Trophoblast cell (in vitro differentiated cells and primary cell): ENCODE results near the gene H6PD.

ENCODE experiments used
- DNase-seq, 2 donors: peaks; one replicate each; pipeline ENCODE4 v3.0.0-alpha.2; 2016
- H2AFZ ChIP-seq: 2 replicates; pipeline ENCODE4 v1.6.1; 2013; ENCODE audit warnings: low read length, moderate library complexity, mild to moderate bottlenecking; ENCODE audit not compliant: insufficient read depth, poor library complexity
- H2AK5ac ChIP-seq: 2 replicates; pipeline ENCODE4 v1.6.1; 2013; ENCODE audit warnings: mild to moderate bottlenecking, low read length
- H2BK120ac ChIP-seq: 2 replicates; pipeline ENCODE4 v1.6.1; 2013; ENCODE audit warnings: low read length, mild to moderate bottlenecking, moderate library complexity; ENCODE audit not compliant: insufficient read depth, poor library complexity
- H2BK12ac ChIP-seq: 2 replicates; pipeline ENCODE4 v1.6.1; 2013; ENCODE audit warnings: mild to moderate bottlenecking, low read length, moderate library complexity
- H2BK5ac ChIP-seq: 2 replicates; pipeline ENCODE4 v1.6.1; 2013; ENCODE audit warnings: low read length, low read depth, moderate library complexity, mild to moderate bottlenecking; ENCODE audit not compliant: poor library complexity
- H3K14ac ChIP-seq: 2 replicates; pipeline ENCODE4 v1.6.1; 2013; ENCODE audit warnings: mild to moderate bottlenecking, low read length
- H3K18ac ChIP-seq: 2 replicates; pipeline ENCODE4 v1.6.1; 2013; ENCODE audit warnings: mild to moderate bottlenecking, low read length
- H3K23ac ChIP-seq: 2 replicates; pipeline ENCODE4 v1.6.1; 2013; ENCODE audit warnings: low read length
- H3K27ac ChIP-seq: 2 replicates; pipeline ENCODE4 v1.5.1; 2013; ENCODE audit warnings: low read depth, mild to moderate bottlenecking, inconsistent platforms, low read length, moderate library complexity
- H3K27me3 ChIP-seq: 2 replicates; pipeline ENCODE4 v1.6.1; 2013; ENCODE audit warnings: inconsistent platforms, mild to moderate bottlenecking, low read length, moderate library complexity; ENCODE audit not compliant: insufficient read depth
- H3K36me3 ChIP-seq, 2 experiments: 1 replicate in 1 of 2; 2 replicates in 1 of 2; pipeline ENCODE4 v1.6.1; 2013; ENCODE audit warnings: low read length in 2 of 2, mild to moderate bottlenecking in 2 of 2, moderate library complexity in 1 of 2; ENCODE audit not compliant: insufficient read depth in 2 of 2, control insufficient read depth in 1 of 2
- H3K4ac ChIP-seq: 2 replicates; pipeline ENCODE4 v1.6.1; 2013; ENCODE audit warnings: low read depth, mild to moderate bottlenecking, low read length, moderate library complexity
- H3K4me1 ChIP-seq, 2 experiments: 1 replicate in 1 of 2; 2 replicates in 1 of 2; pipeline ENCODE4 v1.6.1; 2013; ENCODE audit warnings: low read length in 2 of 2, mild to moderate bottlenecking in 2 of 2, moderate library complexity in 1 of 2; ENCODE audit not compliant: insufficient read depth in 2 of 2, control insufficient read depth in 1 of 2
- H3K4me2 ChIP-seq: 2 replicates; pipeline ENCODE4 v1.6.1; 2013; ENCODE audit warnings: inconsistent platforms, mild to moderate bottlenecking, low read length, moderate library complexity
- H3K4me3 ChIP-seq: 2 replicates; pipeline ENCODE4 v1.5.1; 2013; ENCODE audit warnings: mild to moderate bottlenecking, low read depth, low read length, inconsistent platforms
- H3K79me1 ChIP-seq: one replicate; pipeline ENCODE4 v1.6.1; 2013; ENCODE audit warnings: low read length
- H3K79me2 ChIP-seq: 2 replicates; pipeline ENCODE4 v1.6.1; 2013; ENCODE audit warnings: low read length, mild to moderate bottlenecking; ENCODE audit not compliant: control insufficient read depth, insufficient read depth, poor library complexity
- H3K9ac ChIP-seq: 2 replicates; pipeline ENCODE4 v1.6.1; 2013; ENCODE audit warnings: mild to moderate bottlenecking, low read length
- H3K9me3 ChIP-seq: 2 replicates; pipeline ENCODE4 v1.6.1; 2013; ENCODE audit warnings: low read depth, mild to moderate bottlenecking, control low read depth, inconsistent platforms, low read length; ENCODE audit not compliant: insufficient read depth
- H4K12ac ChIP-seq: 2 replicates; pipeline ENCODE4 v1.6.1; 2013; ENCODE audit warnings: low read depth, mild to moderate bottlenecking, low read length, moderate library complexity
- H4K8ac ChIP-seq: 2 replicates; pipeline ENCODE4 v1.6.1; 2013; ENCODE audit warnings: low read depth, mild to moderate bottlenecking, low read length, moderate library complexity
- H4K91ac ChIP-seq: one replicate; pipeline ENCODE4 v1.6.1; 2013; ENCODE audit warnings: low read depth, mild to moderate bottlenecking, low read length, moderate library complexity
- WGBS: extraction: QIAGEN DNeasy Blood & Tissue Kit; methylation state at CpG from one replicate; pipeline ENCODE4 v1.1.7; 2013; ENCODE audit warnings: missing lambda C conversion rate; ENCODE audit not compliant: insufficient read length, insufficient coverage; ENCODE audit errors: extremely low coverage; 5-methylcytosine and 5-hydroxymethylcytosine counted together

The H6PD gene

DNA sequence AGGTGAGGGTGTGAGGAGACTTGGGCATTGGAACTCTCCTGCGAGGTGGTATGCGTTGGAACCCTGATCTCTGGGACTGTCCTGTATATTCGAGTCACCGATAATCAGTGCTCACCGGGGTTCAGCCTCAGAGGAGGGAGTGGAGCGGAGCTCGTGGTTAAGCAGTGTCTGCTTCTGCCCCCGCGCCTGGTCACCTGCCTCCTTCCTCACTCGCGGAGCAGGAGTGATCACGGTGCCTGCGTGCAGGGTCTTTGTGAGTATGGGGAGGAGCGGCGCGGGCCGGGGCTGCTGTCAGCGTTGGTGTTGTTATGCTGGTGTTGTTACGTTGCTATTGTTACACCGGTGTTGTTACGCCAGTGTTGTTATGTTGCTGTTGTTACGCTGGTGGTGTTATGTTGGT is 23.3 kb downstream of the H6PD start:
- H3K9ac ChIP-seq: no peak overlapping the region
- H3K14ac ChIP-seq: no peak overlapping the region
- no peaks in the 10 kb centered on the region for H3K79me2 ChIP-seq
- no peak overlapping the region for H4K12ac ChIP-seq
- no peaks in the 10 kb centered on the region for H3K27me3 ChIP-seq
- peaks cover 0 to 7% of the 10 kb centered on the region in 2 experiments for H3K36me3 ChIP-seq
- no peak overlapping the region for H3K23ac ChIP-seq
- no peak overlapping the region for H3K4me2 ChIP-seq
- no CpG with 5 or more reads among the region's 22 CpGs for WGBS
- H2BK120ac ChIP-seq: no peak overlapping the region
- peak in 1 of 2 donors; percentile 18 for DNase-seq
- H2AFZ ChIP-seq: no peak overlapping the region
- H4K91ac ChIP-seq: no peak overlapping the region
- no peak overlapping the region for H3K4me3 ChIP-seq
- H3K9me3 ChIP-seq: peaks cover 2% of the 10 kb centered on the region
- no peak overlapping the region for H2BK12ac ChIP-seq
- no peak overlapping the region for H3K27ac ChIP-seq
- H2BK5ac ChIP-seq: no peak overlapping the region
- H3K4ac ChIP-seq: no peak overlapping the region
- H3K18ac ChIP-seq: no peak overlapping the region
- no peak overlapping the region for H2AK5ac ChIP-seq
- H4K8ac ChIP-seq: no peak overlapping the region
- peaks cover 0 to 4% of the 10 kb centered on the region in 2 experiments for H3K4me1 ChIP-seq
- H3K79me1 ChIP-seq: no peaks in the 10 kb centered on the region

DNA sequence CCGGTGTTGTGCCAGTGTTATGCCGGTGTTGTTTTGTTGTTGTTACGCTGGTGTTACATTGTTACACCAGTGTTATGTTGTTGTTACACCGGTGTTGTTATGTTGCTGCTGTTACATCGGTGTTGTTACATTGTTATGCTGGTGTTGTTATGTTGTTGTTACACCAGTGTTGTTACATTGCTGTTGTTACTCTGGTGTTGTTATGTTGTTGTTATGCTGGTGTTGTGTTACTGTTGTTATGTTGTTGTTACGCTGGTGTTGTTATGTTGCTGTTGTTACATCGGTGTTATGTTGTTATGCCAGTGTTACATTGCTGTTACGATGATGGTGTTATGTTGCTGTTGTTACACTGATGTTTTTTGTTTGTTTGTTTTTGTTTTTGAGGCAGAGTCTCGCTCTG is 24.1 kb downstream of the H6PD start:
- H3K23ac ChIP-seq: no peak overlapping the region
- H3K79me2 ChIP-seq: no peaks in the 10 kb centered on the region
- no peak overlapping the region for H3K27ac ChIP-seq
- H2AFZ ChIP-seq: no peak overlapping the region
- H3K9me3 ChIP-seq: peaks cover 2% of the 10 kb centered on the region
- no peak overlapping the region for H2BK12ac ChIP-seq
- H3K9ac ChIP-seq: no peak overlapping the region
- peaks cover 0 to 10% of the 10 kb centered on the region in 2 experiments for H3K36me3 ChIP-seq
- no peak overlapping the region for H4K91ac ChIP-seq
- no peak overlapping the region for H3K4me3 ChIP-seq
- no peak for DNase-seq
- H3K4me1 ChIP-seq: peaks cover 0 to 2% of the 10 kb centered on the region in 2 experiments
- no peak overlapping the region for H4K12ac ChIP-seq
- H3K4me2 ChIP-seq: no peak overlapping the region
- H3K4ac ChIP-seq: no peak overlapping the region
- no peak overlapping the region for H4K8ac ChIP-seq
- no peak overlapping the region for H2BK120ac ChIP-seq
- H3K79me1 ChIP-seq: no peaks in the 10 kb centered on the region
- H3K27me3 ChIP-seq: no peaks in the 10 kb centered on the region
- no peak overlapping the region for H3K14ac ChIP-seq
- WGBS: no CpG with 5 or more reads among the region's 9 CpGs
- no peak overlapping the region for H3K18ac ChIP-seq
- H2AK5ac ChIP-seq: no peak overlapping the region
- H2BK5ac ChIP-seq: no peak overlapping the region

DNA sequence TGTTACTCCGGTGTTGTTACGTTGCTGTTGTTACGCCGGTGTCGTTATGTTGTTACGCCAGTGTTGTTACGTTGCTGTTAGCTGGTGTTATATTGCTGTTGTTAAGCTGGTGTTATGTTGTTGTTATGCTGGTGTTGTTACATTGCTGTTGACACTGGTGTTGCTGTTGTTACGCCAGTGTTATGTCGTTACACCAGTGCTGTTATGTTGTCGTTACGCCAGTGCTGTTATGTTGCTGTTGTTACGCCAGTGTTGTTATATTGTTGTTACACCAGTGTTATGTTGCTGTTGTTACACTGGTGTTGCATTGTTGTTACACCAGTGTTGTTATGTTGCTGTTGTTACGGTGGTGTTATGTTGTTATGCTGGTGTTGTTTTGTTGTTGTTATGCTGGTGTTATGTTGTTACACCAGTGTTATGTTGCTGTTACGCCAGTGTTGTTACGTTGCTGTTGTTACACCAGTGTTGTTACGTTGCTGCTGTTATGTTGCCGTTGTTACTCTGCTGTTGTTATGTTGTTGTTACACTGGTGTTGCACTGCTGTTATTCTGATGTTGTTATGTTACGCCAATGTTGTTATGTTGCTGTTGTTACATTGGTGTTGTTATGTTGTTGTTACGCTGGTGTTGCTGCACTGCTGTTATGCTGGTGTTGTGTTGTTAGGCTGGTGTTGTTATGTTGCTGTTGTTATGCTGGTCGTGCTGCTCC is 25.6 kb downstream of the H6PD start:
- Histone ChIP-seq H3K4me2 (no peak overlapping the region), H4K12ac (no peak overlapping the region), H4K8ac (no peak overlapping the region), H3K9me3 (peaks cover 2% of the 10 kb centered on the region), H2AK5ac (no peak overlapping the region), H2BK5ac (no peak overlapping the region), H3K27me3 (no peaks in the 10 kb centered on the region), H2BK12ac (no peak overlapping the region), H3K9ac (peak overlapping the region; percentile 20), H3K4me3 (no peak overlapping the region), H4K91ac (no peak overlapping the region), H2BK120ac (no peak overlapping the region), H3K27ac (no peak overlapping the region), H3K23ac (no peak overlapping the region), H3K79me2 (no peaks in the 10 kb centered on the region), H2AFZ (no peak overlapping the region), H3K36me3 (peaks cover 6 to 18% of the 10 kb centered on the region in 2 experiments), H3K18ac (no peak overlapping the region), H3K4ac (no peak overlapping the region), H3K14ac (no peak overlapping the region), H3K79me1 (no peaks in the 10 kb centered on the region), H3K4me1 (no peaks in the 10 kb centered on the region)
- peak in 1 of 2 donors; percentile 61 for DNase-seq
- WGBS: no CpG with 5 or more reads among the region's 20 CpGs

DNA sequence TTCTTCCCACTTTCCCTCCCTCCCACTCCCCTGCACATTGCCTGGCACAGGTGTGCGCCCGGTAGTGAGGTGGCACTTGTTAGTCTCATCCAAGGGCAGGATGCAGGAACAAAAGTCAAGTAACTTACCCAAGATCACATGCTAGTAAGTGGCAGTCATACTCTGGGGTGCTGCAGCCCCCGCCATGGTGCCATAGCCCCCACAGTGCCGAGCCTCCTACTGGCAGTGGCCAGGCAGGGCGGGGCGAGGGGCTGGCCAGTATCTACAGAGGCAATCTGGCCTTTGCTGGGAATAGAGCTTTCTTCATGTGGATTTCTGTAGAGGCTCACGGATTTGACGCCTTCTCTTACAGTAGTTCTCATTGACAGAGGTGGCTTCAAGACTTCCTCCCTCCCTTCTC is 26.9 kb downstream of the H6PD start:
- H2BK5ac ChIP-seq: no peak overlapping the region
- no peak overlapping the region for H3K27ac ChIP-seq
- H2AFZ ChIP-seq: no peak overlapping the region
- H3K9me3 ChIP-seq: peaks cover 2% of the 10 kb centered on the region
- no peak overlapping the region for H3K4me3 ChIP-seq
- H3K4me1 ChIP-seq: no peaks in the 10 kb centered on the region
- H3K79me2 ChIP-seq: no peaks in the 10 kb centered on the region
- no peak overlapping the region for H4K12ac ChIP-seq
- H3K23ac ChIP-seq: no peak overlapping the region
- no peak overlapping the region for H2AK5ac ChIP-seq
- no peak overlapping the region for H3K4me2 ChIP-seq
- no peak overlapping the region for H3K14ac ChIP-seq
- no CpG with 5 or more reads among the region's 8 CpGs for WGBS
- no peak for DNase-seq
- H2BK12ac ChIP-seq: no peak overlapping the region
- H3K9ac ChIP-seq: no peak overlapping the region
- no peak overlapping the region for H4K91ac ChIP-seq
- H4K8ac ChIP-seq: no peak overlapping the region
- no peaks in the 10 kb centered on the region for H3K27me3 ChIP-seq
- no peak overlapping the region for H3K18ac ChIP-seq
- H3K79me1 ChIP-seq: no peaks in the 10 kb centered on the region
- H3K36me3 ChIP-seq: peaks cover 6 to 16% of the 10 kb centered on the region in 2 experiments
- no peak overlapping the region for H2BK120ac ChIP-seq
- H3K4ac ChIP-seq: no peak overlapping the region
